ENCODE measurements around the gene CDX1.

- TF ChIP-seq MAFK (IDR thresholded peaks at IDR 0.05; ENCODE audit: low read depth, low read length) (no peak), CBX8 (IDR thresholded peaks at IDR 0.05; ENCODE audit: borderline replicate concordance, low read depth, low read length) (no peak), YY1 (IDR thresholded peaks at IDR 0.05; ENCODE audit: low read depth, low read length) (no peak), BACH1 (IDR thresholded peaks at IDR 0.05; ENCODE audit: low read length) (no peak), CTCF (IDR thresholded peaks at IDR 0.05; ENCODE audit: control extremely low read depth in 1 of 3, insufficient read depth in 1 of 3, low read depth in 1 of 3, low read length in 3 of 3) (no peak), JUN (IDR thresholded peaks at IDR 0.05; ENCODE audit: low read depth, low read length) (no peak), EP300 (IDR thresholded peaks at IDR 0.05; ENCODE audit: borderline replicate concordance in 1 of 2, low read depth in 2 of 2, low read length in 2 of 2) (no peak), ATF3 (IDR thresholded peaks at IDR 0.05; ENCODE audit: insufficient read depth, low read depth, low read length) (no peak), EZH2 (IDR thresholded peaks at IDR 0.05; ENCODE audit: low read depth, low read length, severe bottlenecking) (no peak), USF2 (IDR thresholded peaks at IDR 0.05; ENCODE audit: low read length) (no peak), CREB1 (IDR thresholded peaks at IDR 0.05) (no peak), POLR2A (IDR thresholded peaks at IDR 0.05; ENCODE audit: control extremely low read depth in 1 of 2, low read depth in 2 of 2, low read length in 2 of 2) (no peak), POLR2AphosphoS5 (IDR thresholded peaks at IDR 0.05; ENCODE audit: low read depth, low read length) (no peak)
These were observed 54.9 kb downstream of the CDX1 start for GRCh38 chr5:150221471-150221870.

All from H1 (cell line).